Neural progenitor cell (in vitro differentiated cells): Measurements from ENCODE around the gene EXPH5. TPM values are rescaled to one million over a fixed set of nuclear protein-coding genes. Genes with fewer than 3 reads are reported as not detected.
A peak's percentile ranks its signal among the peaks of the same experiment; 100 is the strongest.

Source experiments
- DNase-seq: peaks from one replicate; pipeline ENCODE4 v3.0.0-alpha.2; 2016; ENCODE audit warnings: low spot score
- H2AFZ ChIP-seq: fragments of 200-600 bp; sonication (generic); replicated peaks from 2 replicates; pipeline ENCODE4 v1.6.1; 2016; ENCODE audit warnings: antibody characterized with exemption
- H3F3A ChIP-seq: fragments of 200-600 bp; sonication (generic); 2 replicates; pipeline ENCODE4 v1.6.1; 2016; ENCODE audit warnings: antibody characterized with exemption, low read depth
- H3K27ac ChIP-seq: fragments of 200-600 bp; sonication (generic); 2 replicates; pipeline ENCODE4 v1.5.1; 2016; ENCODE audit warnings: mild to moderate bottlenecking
- H3K27me3 ChIP-seq: fragments of 200-600 bp; sonication (generic); 2 replicates; pipeline ENCODE4 v1.6.1; 2016; ENCODE audit warnings: mild to moderate bottlenecking, moderate library complexity
- H3K36me3 ChIP-seq: fragments of 200-600 bp; sonication (generic); 2 replicates; pipeline ENCODE4 v1.5.1; 2016
- H3K4me1 ChIP-seq: fragments of 200-600 bp; sonication (generic); 2 replicates; pipeline ENCODE4 v1.6.1; 2016; ENCODE audit warnings: mixed run types
- H3K4me2 ChIP-seq: fragments of 200-600 bp; sonication (generic); 2 replicates; pipeline ENCODE4 v1.6.1; 2016
- H3K4me3 ChIP-seq: fragments of 200-600 bp; sonication (generic); 2 replicates; pipeline ENCODE4 v1.5.1; 2016
- H3K79me2 ChIP-seq: fragments of 200-600 bp; sonication (generic); 2 replicates; pipeline ENCODE4 v1.6.1; 2016; ENCODE audit warnings: low read depth
- H3K9ac ChIP-seq: fragments of 200-600 bp; sonication (generic); 2 replicates; pipeline ENCODE4 v1.6.1; 2016
- H3K9me3 ChIP-seq: fragments of 200-600 bp; sonication (generic); 2 replicates; pipeline ENCODE4 v1.5.1; 2016; ENCODE audit warnings: low read depth
- H4K20me1 ChIP-seq: fragments of 200-600 bp; sonication (generic); 2 replicates; pipeline ENCODE4 v1.6.1; 2016; ENCODE audit warnings: low read depth
- H3K27ac Mint-ChIP-seq: 3 replicates; pipeline ENCODE4 v1.8.0; 2021; ENCODE audit warnings: mixed read lengths
- H3K27me3 Mint-ChIP-seq: 2 replicates; pipeline ENCODE4 v1.8.0; 2022; ENCODE audit warnings: low read depth, mild to moderate bottlenecking, inconsistent platforms, moderate library complexity, mixed read lengths; ENCODE audit not compliant: insufficient read depth
- H3K36me3 Mint-ChIP-seq: 3 replicates; pipeline ENCODE4 v1.8.0; 2021; ENCODE audit warnings: mixed read lengths
- H3K4me1 Mint-ChIP-seq: 3 replicates; pipeline ENCODE4 v1.8.0; 2021; ENCODE audit warnings: mixed read lengths
- H3K4me3 Mint-ChIP-seq: 3 replicates; pipeline ENCODE4 v1.8.0; 2021; ENCODE audit warnings: mild to moderate bottlenecking, moderate library complexity, mixed read lengths
- H3K9me3 Mint-ChIP-seq: 3 replicates; pipeline ENCODE4 v1.8.0; 2020; ENCODE audit warnings: mixed read lengths
- CTCF ChIP-seq: fragments of 200-600 bp; sonication (generic); IDR thresholded peaks from 2 replicates; pipeline ENCODE4 v1.5.1; 2017; ENCODE audit warnings: antibody characterized with exemption, mild to moderate bottlenecking
- EZH2 ChIP-seq: fragments of 200-600 bp; sonication (generic); IDR thresholded peaks from 2 replicates; pipeline ENCODE4 v1.6.1; 2017; ENCODE audit warnings: antibody characterized with exemption, mild to moderate bottlenecking, moderate library complexity
- EZH2phosphoT487 ChIP-seq: fragments of 200-600 bp; sonication (generic); IDR thresholded peaks from 2 replicates; pipeline ENCODE4 v1.6.1; 2017; ENCODE audit warnings: antibody characterized with exemption
- total RNA-seq: library from RNA; depleted of rRNA; stranded (reverse); fragments of >200 nt; gene quantifications from 2 replicates; pipeline ENCODE4 v1.2.3, GENCODE V29; 2015; ENCODE audit warnings: low replicate concordance

EXPH5 gene
- total RNA-seq, 1 donor from 2014 or later: 1.4 TPM

GRCh38 chr11:108617055-108617454 is 23.5 kb upstream of the EXPH5 start:
- H3K27ac ChIP-seq: no peak overlapping the region
- H3K36me3 ChIP-seq: no peaks in the 10 kb centered on the region
- no peaks in the 10 kb centered on the region for H3K4me1 ChIP-seq
- H3K4me1 Mint-ChIP-seq: peaks cover 5% of the 10 kb centered on the region
- peak overlapping the region; percentile 73 for H2AFZ ChIP-seq
- H3K9me3 ChIP-seq: no peaks in the 10 kb centered on the region
- H3F3A ChIP-seq: no peaks in the 10 kb centered on the region
- no peaks in the 10 kb centered on the region for H3K27me3 ChIP-seq
- H3K27me3 Mint-ChIP-seq: no peaks in the 10 kb centered on the region
- no peak overlapping the region for H3K4me3 ChIP-seq
- no peak overlapping the region for H3K27ac Mint-ChIP-seq
- no peaks in the 10 kb centered on the region for H3K79me2 ChIP-seq
- no peaks in the 10 kb centered on the region for H3K9me3 Mint-ChIP-seq
- no peak for TF ChIP-seq EZH2
- TF ChIP-seq EZH2phosphoT487: no peak
- TF ChIP-seq CTCF: no peak
- no peak overlapping the region for H3K9ac ChIP-seq
- no peaks in the 10 kb centered on the region for H3K36me3 Mint-ChIP-seq
- no peak for DNase-seq
- H3K4me3 Mint-ChIP-seq: no peak overlapping the region
- H3K4me2 ChIP-seq: no peak overlapping the region
- H4K20me1 ChIP-seq: no peaks in the 10 kb centered on the region

- Histone ChIP-seq H4K20me1 (no peaks in the 10 kb centered on the region), H3K27ac (no peak overlapping the region), H3K79me2 (no peaks in the 10 kb centered on the region), H3K27me3 (no peaks in the 10 kb centered on the region), H3K36me3 (no peaks in the 10 kb centered on the region), H3K4me2 (no peak overlapping the region), H3K9me3 (no peaks in the 10 kb centered on the region), H3K4me1 (no peaks in the 10 kb centered on the region), H3K4me3 (no peak overlapping the region), H3K9ac (no peak overlapping the region), H3F3A (no peaks in the 10 kb centered on the region), H2AFZ (peak overlapping the region; percentile 73)
- TF ChIP-seq EZH2 (no peak), EZH2phosphoT487 (no peak), CTCF (no peak)
- Mint-ChIP-seq H3K27me3 (no peaks in the 10 kb centered on the region), H3K27ac (no peak overlapping the region), H3K9me3 (no peaks in the 10 kb centered on the region), H3K36me3 (no peaks in the 10 kb centered on the region), H3K4me1 (peaks cover 5% of the 10 kb centered on the region), H3K4me3 (no peak overlapping the region)
- no peak for DNase-seq
Measured at GRCh38 chr11:108616549-108616948, 23.0 kb upstream of the EXPH5 start.

GRCh38 chr11:108614086-108614485 is 20.5 kb upstream of the EXPH5 start:
- H3K27ac Mint-ChIP-seq: no peak overlapping the region
- Histone ChIP-seq H3K27ac (no peak overlapping the region), H4K20me1 (no peaks in the 10 kb centered on the region), H3K4me1 (no peaks in the 10 kb centered on the region), H3F3A (no peaks in the 10 kb centered on the region), H3K4me3 (no peak overlapping the region), H3K36me3 (no peaks in the 10 kb centered on the region), H3K9ac (no peak overlapping the region), H3K27me3 (no peaks in the 10 kb centered on the region), H2AFZ (no peak overlapping the region), H3K79me2 (no peaks in the 10 kb centered on the region), H3K9me3 (no peaks in the 10 kb centered on the region), H3K4me2 (no peak overlapping the region)
- H3K36me3 Mint-ChIP-seq: no peaks in the 10 kb centered on the region
- H3K27me3 Mint-ChIP-seq: peaks cover 2% of the 10 kb centered on the region
- H3K9me3 Mint-ChIP-seq: no peaks in the 10 kb centered on the region
- H3K4me3 Mint-ChIP-seq: no peak overlapping the region
- H3K4me1 Mint-ChIP-seq: peaks cover 10% of the 10 kb centered on the region
- no peak for TF ChIP-seq EZH2
- no peak for TF ChIP-seq CTCF
- no peak for TF ChIP-seq EZH2phosphoT487
- no peak for DNase-seq
